Measurements from ENCODE around the gene OR14J1.
"Not testable (repeated sequence)": the region's sequence is repeated elsewhere in the genome, so short reads cannot be mapped to it uniquely, and the experiment has no call there.

The OR14J1 gene

GRCh38 chr6:29301316-29301715, at the start of gene OR14J1:
Gene OR14J1 (plus strand): TSS chr6:29301701. CDS start chr6:29306690, 4,989 bp downstream.
- DNase-seq (ENCODE audit: low spot score): no peak

GRCh38 chr6:29251736-29252135, 49.8 kb upstream of the OR14J1 start:
- no peak for DNase-seq (ENCODE audit: low spot score)

- DNase-seq (ENCODE audit: low spot score): no peak
These were observed 46.0 kb upstream of the OR14J1 start for GRCh38 chr6:29255530-29255929.

- no peak for DNase-seq (ENCODE audit: low spot score)
These were observed 41.8 kb upstream of the OR14J1 start for GRCh38 chr6:29259721-29260120.

GRCh38 chr6:29263001-29263400, 38.5 kb upstream of the OR14J1 start:
- no peak for DNase-seq (ENCODE audit: low spot score)

- DNase-seq (ENCODE audit: low spot score): no peak
These were observed 7.0 kb upstream of the OR14J1 start for GRCh38 chr6:29294499-29294914.

- DNase-seq (ENCODE audit: low spot score): no peak
These were observed 6.3 kb upstream of the OR14J1 start for GRCh38 chr6:29295181-29295585.

- DNase-seq (ENCODE audit: low spot score): no peak
These were observed 5.9 kb upstream of the OR14J1 start for GRCh38 chr6:29295623-29296022.

GRCh38 chr6:29319931-29320330, 18.4 kb downstream of the OR14J1 start:
- DNase-seq (ENCODE audit: low spot score): no peak

- DNase-seq (ENCODE audit: low spot score): not testable (repeated sequence)
These were observed 21.8 kb downstream of the OR14J1 start for GRCh38 chr6:29323332-29323731.

- no peak for DNase-seq (ENCODE audit: low spot score)
These were observed 24.3 kb downstream of the OR14J1 start for GRCh38 chr6:29325777-29326176.

- DNase-seq (ENCODE audit: low spot score): no peak
These were observed 31.2 kb downstream of the OR14J1 start for GRCh38 chr6:29332676-29333075.

- no peak for DNase-seq (ENCODE audit: low spot score)
These were observed 34.8 kb downstream of the OR14J1 start for GRCh38 chr6:29336269-29336668.

- DNase-seq (ENCODE audit: low spot score): no peak
These were observed 43.9 kb downstream of the OR14J1 start for GRCh38 chr6:29345380-29345779.

- not testable (repeated sequence) for DNase-seq (ENCODE audit: low spot score)
These were observed 47.8 kb downstream of the OR14J1 start for GRCh38 chr6:29349348-29349747.

- no peak for DNase-seq (ENCODE audit: low spot score)
These were observed 53.5 kb downstream of the OR14J1 start for GRCh38 chr6:29354980-29355379.

- DNase-seq (ENCODE audit: low spot score): no peak
These were observed 54.1 kb downstream of the OR14J1 start for GRCh38 chr6:29355603-29356002.
